ENCODE results near the gene SUCO.

GRCh38 chr1:172500207-172500606 lies 32.7 kb upstream of the SUCO start:
- TF ChIP-seq, protein P1, sequence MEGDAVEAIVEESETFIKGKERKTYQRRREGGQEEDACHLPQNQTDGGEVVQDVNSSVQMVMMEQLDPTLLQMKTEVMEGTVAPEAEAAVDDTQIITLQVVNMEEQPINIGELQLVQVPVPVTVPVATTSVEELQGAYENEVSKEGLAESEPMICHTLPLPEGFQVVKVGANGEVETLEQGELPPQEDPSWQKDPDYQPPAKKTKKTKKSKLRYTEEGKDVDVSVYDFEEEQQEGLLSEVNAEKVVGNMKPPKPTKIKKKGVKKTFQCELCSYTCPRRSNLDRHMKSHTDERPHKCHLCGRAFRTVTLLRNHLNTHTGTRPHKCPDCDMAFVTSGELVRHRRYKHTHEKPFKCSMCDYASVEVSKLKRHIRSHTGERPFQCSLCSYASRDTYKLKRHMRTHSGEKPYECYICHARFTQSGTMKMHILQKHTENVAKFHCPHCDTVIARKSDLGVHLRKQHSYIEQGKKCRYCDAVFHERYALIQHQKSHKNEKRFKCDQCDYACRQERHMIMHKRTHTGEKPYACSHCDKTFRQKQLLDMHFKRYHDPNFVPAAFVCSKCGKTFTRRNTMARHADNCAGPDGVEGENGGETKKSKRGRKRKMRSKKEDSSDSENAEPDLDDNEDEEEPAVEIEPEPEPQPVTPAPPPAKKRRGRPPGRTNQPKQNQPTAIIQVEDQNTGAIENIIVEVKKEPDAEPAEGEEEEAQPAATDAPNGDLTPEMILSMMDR (IDR thresholded peaks at IDR 0.05): no peak
- TF ChIP-seq POLR2AphosphoS5 (IDR thresholded peaks at IDR 0.05; ENCODE audit: insufficient read depth in 1 of 2, low read depth in 1 of 2): no peak

Data from vagina (tissue), 2 donors.